ENCODE measurements around the gene SMAP2.
"Not testable (repeated sequence)": the region's sequence is repeated elsewhere in the genome, so short reads cannot be mapped to it uniquely, and the experiment has no call there.

The SMAP2 gene

DNA sequence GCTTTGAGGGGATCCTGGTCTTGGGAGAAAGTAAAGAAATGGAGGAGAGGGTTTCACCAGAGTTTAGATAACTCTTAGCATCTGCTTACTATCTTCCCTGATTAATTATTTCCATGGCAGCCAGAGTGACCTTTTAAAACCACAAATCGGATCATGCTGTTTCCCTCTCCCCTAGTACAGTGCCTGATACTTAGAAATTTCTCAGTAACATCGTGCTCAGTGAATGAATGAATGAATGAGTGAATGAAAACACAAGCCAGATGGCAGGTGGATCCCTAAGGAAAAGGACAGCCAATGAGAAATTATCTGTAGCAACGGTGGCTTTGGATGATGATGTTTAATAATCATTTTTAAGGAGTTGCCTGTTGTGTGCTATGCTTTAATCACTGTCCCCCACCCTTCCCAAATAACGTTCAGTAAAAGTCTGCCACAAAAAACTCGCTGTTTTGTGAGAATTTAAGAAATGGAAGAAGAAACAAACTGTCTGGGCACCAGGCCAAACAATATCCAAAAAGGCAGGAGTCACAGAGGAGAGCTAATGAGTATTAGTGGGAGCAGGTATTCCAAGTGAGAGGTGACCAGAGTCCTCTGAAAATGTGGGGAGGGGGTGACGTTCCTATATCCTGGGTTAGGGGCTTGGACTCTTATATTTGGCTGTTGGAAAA, 737 bp upstream of the SMAP2 start:
- no peak for DNase-seq

DNA sequence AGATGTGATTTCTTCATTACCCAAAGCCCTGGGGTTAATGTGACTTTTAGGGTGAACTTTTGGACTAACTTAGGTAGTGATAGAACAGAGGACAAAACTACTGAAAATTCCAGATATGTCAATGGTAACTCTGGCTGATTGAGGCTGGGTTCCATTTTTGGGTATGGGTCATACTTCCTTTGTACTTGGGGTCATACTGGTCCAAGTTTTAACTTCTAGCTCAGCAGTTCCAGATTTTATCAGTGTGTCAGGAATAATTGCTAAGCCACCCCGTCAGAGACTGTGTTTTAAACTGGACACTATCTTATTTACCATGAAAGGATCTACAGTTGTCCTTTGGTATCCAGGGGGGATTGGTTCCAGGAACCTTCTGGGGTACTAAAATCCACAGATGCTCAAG, 4.0 kb downstream of the SMAP2 start:
- DNase-seq: no peak

DNA sequence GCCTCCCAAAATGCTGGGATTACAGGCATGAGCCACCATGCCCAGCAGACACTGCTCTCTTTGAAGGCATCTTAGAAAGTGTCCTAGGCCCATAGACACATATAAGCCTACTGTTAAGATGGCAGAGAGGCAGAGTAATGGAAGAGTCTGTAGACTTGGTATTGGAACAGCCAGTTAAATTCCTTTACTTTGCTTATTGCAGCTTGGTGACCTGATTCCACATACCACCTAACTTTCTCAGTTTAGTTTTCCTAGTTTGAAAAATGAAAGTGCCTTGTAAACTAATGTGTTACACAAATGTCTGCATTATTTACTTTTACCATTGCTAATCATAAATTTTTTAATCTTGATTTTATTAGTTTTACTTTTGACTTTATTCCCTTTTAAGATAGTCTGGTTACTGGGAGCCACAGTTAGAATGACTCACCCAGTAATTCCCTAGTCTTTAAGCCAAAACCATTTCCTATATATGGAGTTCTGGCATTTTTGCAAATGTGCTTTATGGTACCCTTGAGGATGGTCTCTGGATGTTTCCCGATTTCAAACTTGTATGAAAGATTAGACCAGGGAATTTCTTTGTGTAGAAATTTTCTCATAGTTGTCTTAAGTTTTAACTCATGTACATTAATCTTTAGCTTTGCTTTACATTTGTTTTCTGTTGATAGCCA, 6.4 kb downstream of the SMAP2 start:
- DNase-seq: peak; percentile 43

DNA sequence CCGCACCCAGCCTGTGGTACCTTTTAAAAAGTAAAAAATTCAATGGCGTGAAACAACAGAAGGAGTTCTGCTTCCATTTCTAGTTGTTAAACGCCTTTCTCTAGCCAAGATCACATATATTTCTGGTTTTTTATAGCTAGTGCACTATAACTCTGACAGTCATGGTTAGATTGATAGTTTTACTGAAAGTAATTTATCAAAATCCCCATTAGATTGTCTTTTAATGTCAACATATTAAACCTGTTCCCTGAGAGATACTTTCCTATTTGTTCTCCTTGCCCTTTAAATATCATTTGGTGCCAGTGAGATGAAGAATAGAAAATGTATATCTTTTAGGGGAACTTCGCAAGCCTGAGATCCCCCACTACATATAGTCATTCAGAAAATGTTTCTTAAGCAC, 7.3 kb downstream of the SMAP2 start:
- no peak for DNase-seq

DNA sequence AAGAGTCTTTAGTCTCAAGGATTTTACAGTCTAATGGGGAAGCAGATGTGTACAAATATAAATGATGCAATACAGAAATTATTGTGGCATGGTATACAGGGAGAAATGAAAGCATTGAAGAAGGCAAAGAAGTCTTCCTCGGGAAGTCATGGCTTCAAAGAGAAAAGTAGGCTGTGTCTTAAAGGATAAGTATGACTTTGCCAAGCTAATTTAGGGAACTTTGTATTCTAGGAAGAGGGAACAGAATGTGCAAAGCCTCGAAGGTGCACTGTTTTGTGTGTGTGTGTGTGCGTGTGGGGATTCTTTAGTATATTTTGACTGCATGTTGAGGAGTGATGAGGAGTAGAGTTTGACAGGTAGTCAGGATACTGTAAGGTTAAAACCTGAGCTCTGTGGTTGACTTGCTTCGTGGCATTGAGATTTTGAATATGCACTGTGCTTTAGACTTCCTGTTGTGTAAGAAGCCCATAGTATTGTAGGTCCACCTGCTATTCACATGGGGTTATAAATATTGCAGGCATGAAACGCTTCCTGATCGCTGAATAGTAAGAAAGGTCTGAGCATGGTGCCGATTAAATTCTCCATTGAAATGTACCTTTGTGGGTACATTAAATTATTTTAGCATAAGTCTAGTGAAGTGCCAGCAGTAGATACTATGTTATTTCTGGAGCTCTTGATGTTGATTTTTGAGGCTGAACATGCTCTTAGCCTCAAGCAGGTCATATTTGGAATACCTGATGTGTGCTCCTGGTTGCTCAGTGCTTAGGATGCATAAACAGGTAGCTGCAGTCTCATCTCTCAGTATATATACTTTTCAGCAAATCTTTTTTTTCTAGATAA, 8.0 kb downstream of the SMAP2 start:
- DNase-seq: no peak

DNA sequence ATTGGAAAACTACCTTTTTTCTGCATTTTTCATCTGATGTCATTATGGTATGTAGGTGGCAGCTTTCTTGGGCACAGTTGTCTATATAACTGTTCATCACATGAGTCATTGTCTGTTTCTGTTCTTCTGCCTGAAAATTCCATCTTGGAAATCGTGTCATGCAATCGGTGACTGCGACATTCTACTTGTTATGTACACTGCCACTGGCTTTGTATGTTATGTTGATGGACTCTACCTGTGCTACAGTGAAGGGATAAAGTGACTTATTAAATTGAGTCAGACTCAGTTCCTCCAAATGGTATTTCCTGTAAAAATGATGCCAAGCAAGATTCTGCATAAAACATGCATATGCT, 8.6 kb downstream of the SMAP2 start:
- DNase-seq: no peak

DNA sequence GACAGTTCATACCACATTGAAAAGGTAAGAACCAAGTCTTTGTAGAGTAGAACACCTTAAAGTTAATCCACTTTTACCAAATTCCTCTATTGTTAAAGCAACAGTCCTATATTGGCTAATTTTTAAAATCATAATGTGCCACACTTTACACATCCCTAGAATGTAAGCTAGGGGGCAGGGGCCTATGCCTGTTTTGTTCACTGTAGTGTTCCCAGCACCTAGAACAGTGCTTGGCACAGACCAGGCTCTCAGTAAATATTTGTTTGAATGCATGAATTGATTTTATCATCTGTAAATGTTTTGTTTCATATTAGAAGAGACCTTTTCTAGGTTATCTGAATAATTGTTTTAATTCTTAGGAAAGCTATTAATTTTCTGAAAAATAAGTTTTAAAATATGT, 9.1 kb downstream of the SMAP2 start:
- no peak for DNase-seq

DNA sequence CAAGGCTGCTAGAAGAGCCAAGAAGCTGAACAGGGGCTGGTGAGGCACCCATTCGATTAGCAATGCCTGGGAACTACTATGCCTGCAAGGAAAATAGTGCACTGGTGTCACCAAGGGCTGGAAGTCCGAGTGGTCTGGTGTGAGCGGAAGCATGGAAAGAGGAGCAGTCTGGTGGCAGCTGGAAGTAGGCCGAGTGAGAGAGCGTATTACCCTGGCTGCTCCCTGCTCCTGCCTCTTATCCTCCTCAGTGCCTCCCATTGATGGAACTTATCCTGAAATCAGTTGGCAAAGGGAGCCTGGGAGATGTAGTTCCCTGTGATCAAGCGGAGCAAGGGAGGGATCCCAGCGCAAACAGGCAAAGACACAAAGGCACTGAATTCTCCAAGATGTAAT, 9.6 kb downstream of the SMAP2 start:
- DNase-seq: no peak

DNA sequence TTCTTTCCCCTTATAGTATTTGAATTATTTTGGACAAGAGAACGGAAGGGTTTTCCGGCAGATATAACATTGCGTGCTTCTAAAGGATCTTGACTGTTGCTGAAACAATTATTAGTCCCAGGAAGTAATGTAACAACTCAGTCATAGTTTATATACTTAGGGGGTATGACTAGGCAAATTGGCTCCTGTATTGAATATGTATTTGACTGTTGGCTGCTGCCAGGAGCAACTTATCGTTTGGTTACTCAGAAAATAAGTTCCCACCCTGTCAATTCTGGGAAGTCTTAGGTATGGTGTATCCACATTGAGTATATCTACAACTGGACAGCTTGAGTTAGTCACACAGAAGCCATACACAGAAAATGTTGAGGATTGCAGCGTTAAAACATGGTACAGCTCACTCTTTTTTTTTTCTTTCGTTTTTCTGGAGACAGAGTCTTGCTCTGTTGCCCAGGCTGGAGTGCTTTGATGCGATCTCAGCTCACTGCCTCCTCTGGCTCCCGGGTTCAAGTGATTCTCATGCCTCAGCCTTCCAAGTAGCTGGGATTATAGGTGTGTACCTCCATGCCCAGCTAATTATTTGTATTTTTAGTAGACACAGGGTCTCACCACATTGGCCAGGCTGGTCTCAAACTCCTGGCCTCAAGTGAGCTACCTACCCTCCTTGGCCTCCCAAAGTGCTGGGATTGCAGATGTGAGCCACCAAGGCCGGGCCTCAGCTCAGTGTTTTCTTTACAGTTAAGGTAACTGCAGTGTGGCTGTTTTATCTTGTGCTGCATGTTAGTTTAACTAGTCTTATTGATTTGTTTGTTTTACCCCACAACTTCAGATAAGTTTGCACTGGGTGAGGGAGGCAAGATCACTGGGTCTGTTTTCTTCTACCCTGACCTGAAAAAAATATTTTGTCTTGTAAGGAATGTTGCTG, 10.2 kb downstream of the SMAP2 start:
- DNase-seq: no peak

DNA sequence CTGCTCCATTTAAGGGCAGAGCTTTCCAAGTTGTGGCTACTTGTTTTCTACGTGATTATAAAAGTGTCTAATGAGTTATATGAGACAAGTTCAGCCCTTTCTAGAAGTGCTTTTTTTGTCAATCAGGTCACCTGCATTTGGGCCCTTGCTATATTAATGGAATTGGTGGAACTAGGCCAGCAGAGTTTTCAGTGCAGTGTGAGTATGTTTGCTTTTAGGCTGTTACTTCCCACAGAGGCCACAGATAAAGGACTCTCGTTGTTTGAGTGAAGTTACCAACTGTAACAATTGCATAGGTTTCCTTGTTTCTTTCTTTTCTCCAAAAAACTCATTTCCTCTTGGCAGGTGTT, 10.9 kb downstream of the SMAP2 start:
- no peak for DNase-seq

DNA sequence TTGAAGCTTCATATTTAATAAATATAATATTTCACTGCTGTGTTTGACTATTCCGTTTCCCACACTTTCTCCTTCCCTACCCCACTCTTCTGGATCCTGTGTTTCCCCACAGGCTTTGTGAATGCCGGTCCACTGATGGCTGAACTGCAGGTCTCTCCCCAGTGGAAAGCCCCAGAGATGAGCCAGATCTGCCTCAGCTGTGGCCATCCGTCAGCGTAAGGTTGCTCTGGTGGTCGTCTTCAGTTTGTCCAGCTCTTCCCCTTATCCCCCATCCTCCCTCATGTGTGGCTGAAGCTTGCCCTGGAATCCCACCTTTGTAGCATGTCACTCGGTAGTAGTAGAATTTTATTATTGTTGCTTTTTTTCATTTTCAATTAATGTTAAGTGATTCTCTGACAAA, 11.4 kb downstream of the SMAP2 start:
- no peak for DNase-seq

DNA sequence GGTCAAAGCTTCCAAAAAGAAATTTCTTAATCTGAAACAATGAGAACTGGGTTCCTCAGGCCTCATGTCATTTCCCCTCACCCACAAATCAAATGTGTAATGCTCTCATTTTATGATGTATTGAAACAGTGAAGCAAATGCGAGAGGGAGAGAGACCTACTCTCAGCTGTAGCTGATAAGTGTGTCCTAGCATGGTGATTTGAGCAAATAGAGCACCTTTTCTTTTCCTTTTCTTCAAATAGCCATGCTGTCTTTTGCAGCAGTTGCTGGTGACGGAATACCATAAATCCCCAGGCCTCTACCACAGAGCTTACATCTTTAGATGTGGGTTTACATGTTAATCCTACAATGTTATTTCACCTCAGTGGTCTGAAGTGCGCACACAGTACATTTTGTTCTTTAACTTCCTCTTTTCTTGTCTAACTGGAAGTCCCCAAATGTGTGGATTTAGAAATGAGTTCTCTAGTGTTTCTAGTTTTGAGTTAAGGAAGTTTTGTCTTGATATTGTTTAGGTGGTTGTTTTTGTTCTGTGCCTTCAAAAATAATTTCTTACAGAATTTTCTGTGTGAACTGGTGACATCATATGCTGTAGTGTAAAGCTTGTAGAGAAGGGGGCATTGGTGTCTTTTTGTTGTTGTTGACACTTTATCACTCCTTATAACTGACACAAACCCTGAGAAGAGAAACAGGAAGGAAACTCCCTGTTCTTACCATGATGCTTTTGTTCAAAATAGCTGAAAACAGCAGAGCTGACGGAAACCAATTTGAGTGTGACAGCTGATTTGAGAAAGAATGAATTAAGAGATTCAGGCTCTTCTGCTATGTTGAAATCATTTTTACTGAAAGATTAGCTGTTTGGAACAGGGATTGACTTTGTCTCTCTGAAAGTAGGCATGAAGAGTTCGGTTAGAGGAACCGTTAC, 12.2 kb downstream of the SMAP2 start:
- no peak for DNase-seq

DNA sequence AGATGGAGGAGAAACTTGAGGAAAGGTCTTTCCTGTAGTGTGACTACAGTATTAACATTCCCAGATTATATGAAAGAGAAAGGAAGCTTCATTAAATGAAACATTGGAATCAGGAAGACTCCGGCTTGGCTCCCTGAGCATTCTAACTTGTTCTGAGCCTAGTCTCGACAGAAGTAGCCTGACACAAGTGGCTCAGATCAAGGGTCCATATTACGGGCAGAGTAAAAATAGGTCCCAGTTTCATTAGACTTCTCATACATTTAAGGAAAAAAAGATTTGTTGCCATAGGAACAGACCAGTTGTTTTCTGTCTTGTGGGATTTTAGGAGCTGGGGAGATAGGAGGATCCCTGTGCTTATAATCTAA, 12.8 kb downstream of the SMAP2 start:
- no peak for DNase-seq

DNA sequence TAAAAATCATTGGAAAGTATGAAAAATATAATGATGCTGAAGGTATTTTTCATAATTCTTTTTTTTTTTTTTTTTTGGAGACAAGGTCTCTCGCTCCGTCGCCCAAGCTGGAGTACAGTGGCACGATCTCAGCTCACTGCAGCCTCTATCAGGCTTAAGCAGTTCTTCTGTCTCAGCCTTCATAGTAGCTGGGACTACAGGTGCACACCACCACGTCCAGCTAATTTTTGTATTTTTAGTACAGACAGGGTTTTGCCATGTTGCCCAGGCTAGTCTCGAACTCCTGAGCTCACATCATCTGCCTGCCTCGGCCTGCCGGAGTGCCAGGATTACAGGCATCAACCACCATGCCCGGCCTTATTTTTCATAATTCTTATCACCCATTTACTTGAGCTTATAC, 13.3 kb downstream of the SMAP2 start:
- no peak for DNase-seq

DNA sequence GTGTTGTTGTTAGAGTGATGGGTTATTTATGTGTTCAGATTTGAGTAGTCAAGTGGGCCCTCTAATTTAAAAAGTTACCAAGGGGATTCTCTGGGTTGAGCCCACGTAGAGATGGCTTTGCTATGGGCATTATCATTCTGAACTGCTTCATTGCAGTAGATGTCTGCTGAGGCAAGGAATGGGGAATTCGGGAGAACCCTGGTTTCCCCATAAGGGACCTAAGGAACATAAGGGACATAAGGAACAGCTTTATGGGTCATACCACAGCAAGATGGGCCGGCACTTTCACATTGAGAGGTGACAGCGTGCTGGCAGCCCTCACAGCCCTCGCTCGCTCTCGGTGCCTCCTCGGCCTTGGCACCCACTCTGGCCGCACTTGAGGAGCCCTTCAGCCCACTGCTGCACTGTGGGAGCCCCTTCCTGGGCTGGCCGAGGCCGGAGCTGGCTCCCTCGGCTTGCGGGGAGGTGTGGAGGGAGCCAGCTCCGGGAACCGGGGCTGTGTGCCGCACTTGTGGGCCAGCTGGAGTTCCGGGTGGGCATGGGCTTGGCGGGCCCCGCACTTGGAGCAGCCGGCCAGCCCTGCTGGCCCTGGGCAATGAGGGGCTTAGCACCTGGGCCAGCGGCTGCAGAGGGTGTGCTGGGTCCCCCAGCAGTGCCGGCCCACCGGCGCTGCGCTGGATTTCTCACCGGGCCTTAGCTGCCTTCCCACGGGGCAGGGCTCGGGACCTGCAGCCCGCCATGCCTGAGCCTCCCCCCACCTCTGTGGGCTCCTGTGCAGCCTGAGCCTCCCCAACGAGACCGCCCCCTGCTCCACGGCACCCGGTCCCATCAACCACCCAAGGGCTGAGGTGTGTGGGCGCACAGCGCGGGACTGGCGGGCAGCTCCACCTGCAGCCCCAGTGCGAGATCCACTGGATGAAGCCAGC, 14.1 kb downstream of the SMAP2 start:
- not testable (repeated sequence) for DNase-seq

DNA sequence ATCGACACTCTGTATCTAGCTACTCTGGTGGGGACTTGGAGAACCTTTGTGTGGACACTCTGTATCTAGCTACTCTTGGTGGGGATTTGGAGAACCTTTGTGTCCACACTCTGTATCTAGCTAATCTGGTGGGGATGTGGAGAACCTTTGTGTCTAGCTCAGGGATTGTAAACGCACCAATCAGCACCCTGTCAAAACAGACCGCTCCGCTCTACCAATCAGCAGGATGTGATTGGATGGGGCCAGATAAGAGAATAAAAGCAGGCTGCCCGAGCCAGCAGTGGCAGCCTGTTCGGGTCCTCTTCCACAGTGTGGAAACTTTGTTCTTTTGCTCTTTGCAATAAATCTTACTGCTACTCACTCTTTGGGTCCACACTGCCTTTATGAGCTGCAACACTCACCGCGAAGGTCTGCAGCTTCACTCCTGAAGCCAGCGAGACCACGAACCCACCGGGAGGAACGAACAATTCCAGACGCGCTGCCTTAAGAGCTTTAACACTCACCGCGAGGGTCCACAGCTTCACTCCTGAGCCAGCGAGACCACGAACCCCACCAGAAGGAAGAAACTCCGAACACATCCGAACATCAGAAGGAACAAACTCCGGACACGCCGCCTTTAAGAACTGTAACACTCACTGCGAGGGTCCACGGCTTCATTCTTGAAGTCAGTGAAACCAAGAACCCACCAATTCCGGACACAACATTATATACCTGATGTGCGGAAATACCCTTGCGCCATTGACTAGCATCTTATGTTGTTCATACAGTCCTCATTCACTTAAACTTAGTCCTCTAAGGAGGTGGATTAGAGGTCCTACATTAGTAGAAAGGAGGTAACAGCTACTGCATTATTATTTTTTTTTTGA, 15.2 kb downstream of the SMAP2 start:
- not testable (repeated sequence) for DNase-seq

DNA sequence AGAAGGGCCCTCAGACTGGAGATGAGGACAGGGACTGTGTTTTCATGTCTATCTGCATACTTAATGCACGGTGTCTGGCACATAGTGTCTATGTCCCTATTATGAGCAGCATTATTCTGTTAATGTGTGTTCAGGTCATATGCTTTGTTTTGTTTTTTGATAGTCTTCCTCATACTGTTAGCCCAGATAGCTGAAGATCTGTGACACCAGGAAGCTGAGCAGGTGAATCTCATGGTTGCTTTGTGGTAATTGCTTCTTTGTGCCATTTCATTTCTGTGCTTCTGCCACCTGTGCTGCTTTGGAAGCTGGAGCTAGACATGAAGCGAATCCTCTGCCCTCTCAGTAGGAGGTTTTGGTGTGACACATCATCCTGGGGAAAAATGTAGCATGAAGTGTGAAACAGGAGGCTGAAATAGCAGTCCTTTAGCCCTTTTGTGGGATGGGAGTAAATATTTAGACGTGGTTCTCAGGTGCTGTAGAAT, 15.8 kb downstream of the SMAP2 start:
- DNase-seq: no peak

DNA sequence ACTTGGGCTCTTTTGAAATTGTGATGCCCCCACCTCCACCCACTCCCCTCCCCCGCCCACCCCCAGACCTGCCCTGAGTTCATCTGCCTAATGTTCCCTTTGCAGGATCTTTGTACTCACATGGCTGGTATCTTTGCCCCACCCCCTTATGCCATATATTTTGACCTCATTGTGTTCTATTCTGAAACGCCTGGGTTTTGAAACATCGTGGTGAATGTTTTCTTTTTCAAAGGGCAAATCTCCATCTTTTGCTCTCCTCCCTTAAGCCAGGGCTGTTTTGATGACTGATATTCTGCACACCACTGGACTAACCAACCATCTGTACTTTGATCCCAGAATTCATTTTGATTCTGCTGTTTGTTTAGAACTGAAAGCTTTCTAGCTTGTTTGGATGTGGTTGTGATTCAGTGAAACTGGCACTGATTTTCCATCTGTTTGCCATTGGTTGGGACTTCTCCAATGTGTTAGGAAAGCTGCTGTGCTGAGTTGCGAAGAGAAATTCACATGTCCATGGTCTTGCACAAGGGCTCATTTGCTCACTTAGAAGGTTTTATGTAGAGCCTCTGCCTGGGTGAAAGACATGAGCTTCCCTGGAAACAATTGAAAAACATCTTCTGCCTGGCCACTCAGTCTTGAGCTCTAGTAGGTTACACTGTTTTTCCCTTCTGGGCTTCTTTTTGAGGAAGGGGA, 16.5 kb downstream of the SMAP2 start:
- DNase-seq: no peak

DNA sequence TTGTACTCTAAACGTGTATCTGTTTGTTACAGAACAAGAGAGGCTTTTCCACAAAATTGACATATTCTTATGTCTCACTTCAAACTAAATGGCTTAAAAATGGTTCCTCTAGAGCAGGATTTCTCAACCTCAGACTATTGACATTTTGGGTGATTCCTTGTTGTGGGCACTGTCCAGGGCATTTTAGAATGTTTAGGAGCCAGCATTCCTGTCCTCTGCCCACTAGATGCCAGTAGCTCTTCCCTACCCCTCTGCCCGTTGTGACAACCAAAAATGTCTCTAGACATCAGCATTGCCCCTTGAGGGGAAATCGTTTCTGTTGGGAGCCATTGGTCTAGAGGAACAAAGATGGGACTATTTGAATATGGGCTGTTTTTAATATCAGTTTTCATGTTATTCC, 17.3 kb downstream of the SMAP2 start:
- DNase-seq: no peak

Measured in femur (tissue), 1 donor.